GM12864 (cell line): ENCODE results near the gene KPNA5.

Experiments
- DNase-seq: peaks from one replicate; pipeline ENCODE4 v3.0.0-alpha.2; 2011; ENCODE audit warnings: low read depth
- H3K4me3 ChIP-seq: 2 replicates; pipeline ENCODE4 v1.5.1; 2011; ENCODE audit warnings: mild to moderate bottlenecking, low read depth, low read length, control low read depth
- CTCF ChIP-seq: IDR thresholded peaks from 2 replicates; pipeline ENCODE4 v1.5.1; 2011; ENCODE audit warnings: low read depth, mild to moderate bottlenecking, moderate library complexity, low read length, control low read depth, inconsistent platforms; ENCODE audit errors: missing control alignments

The KPNA5 gene

GRCh38 chr6:116741571-116741970, 60.6 kb downstream of the KPNA5 start:
- no peak for TF ChIP-seq CTCF
- no peak overlapping the region for H3K4me3 ChIP-seq
- DNase-seq: no peak

- TF ChIP-seq CTCF: no peak
- H3K4me3 ChIP-seq: no peak overlapping the region
- DNase-seq: no peak
Measured at GRCh38 chr6:116745176-116745575, 64.2 kb downstream of the KPNA5 start.

GRCh38 chr6:116761779-116762178, 80.8 kb downstream of the KPNA5 start:
- no peak overlapping the region for H3K4me3 ChIP-seq
- no peak for TF ChIP-seq CTCF
- no peak for DNase-seq

- H3K4me3 ChIP-seq: no peak overlapping the region
- DNase-seq: no peak
- TF ChIP-seq CTCF: no peak
Measured at GRCh38 chr6:116762235-116762634, 81.2 kb downstream of the KPNA5 start.

GRCh38 chr6:116763048-116763447, 82.0 kb downstream of the KPNA5 start:
- DNase-seq: no peak
- TF ChIP-seq CTCF: no peak
- no peak overlapping the region for H3K4me3 ChIP-seq

- no peak overlapping the region for H3K4me3 ChIP-seq
- no peak for DNase-seq
- TF ChIP-seq CTCF: no peak
Measured at GRCh38 chr6:116763906-116764628, 83.1 kb downstream of the KPNA5 start.

- H3K4me3 ChIP-seq: no peak overlapping the region
- no peak for DNase-seq
- no peak for TF ChIP-seq CTCF
Measured at GRCh38 chr6:116764629-116764960, 83.6 kb downstream of the KPNA5 start.
